Measurements from ENCODE around the gene TEFM.

TEFM gene

DNA sequence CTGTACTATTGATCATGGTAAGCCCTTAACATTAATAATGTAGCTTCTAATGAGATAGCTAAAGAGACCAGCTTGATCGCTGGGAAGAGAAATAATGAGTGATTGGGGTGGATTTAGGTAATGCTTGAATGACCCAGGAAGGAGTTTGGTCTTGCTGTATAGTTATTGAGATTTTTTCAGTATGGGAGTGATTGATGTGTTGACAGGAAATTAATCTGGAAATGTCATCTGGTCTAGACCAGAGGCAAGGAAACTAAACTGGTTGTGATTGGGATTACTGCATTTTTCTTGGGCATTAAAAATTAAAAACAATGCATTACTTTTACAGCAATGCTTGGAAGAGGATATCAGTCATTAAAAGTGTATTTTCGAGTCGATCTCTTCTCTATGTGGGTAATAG lies 11.8 kb downstream of the TEFM start:
- Histone ChIP-seq H3K4me1 (ENCODE audit: insufficient read depth, low read length, poor library complexity, severe bottlenecking) (no peaks in the 10 kb centered on the region), H3K9me2 (replicated peaks; ENCODE audit: low read depth, low read length) (no peaks in the 10 kb centered on the region), H3K79me2 (ENCODE audit: insufficient read depth, low read length) (no peaks in the 10 kb centered on the region), H3K4me3 (ENCODE audit: low read length, poor library complexity, severe bottlenecking) (no peak overlapping the region), H2AFZ (ENCODE audit: low read length) (no peak overlapping the region), H3F3A (ENCODE audit: low read depth) (0 out of 2 replicates have a peak, but pooled peaks cover 5% of the 10 kb centered on the region), H3K27me3 (ENCODE audit: insufficient read depth, low read length, poor library complexity, severe bottlenecking) (no peaks in the 10 kb centered on the region), H3K9ac (ENCODE audit: low read depth, low read length, poor library complexity, severe bottlenecking) (no peak overlapping the region), H3K9me3 (ENCODE audit: insufficient read depth, low read depth, low read length) (no peaks in the 10 kb centered on the region), H3K36me3 (ENCODE audit: insufficient read depth, low read length) (peaks cover 38% of the 10 kb centered on the region), H4K20me1 (ENCODE audit: insufficient read depth, low read length, poor library complexity, severe bottlenecking) (no peaks in the 10 kb centered on the region), H3K4me2 (ENCODE audit: low read depth, low read length, poor library complexity, severe bottlenecking) (no peak overlapping the region)
- TF ChIP-seq EZH2phosphoT487 (IDR thresholded peaks at IDR 0.05; ENCODE audit: borderline replicate concordance) = no peak
- TF ChIP-seq CTCF (conservative IDR thresholded peaks at IDR 0.05; ENCODE audit: low read length) = no peak

DNA sequence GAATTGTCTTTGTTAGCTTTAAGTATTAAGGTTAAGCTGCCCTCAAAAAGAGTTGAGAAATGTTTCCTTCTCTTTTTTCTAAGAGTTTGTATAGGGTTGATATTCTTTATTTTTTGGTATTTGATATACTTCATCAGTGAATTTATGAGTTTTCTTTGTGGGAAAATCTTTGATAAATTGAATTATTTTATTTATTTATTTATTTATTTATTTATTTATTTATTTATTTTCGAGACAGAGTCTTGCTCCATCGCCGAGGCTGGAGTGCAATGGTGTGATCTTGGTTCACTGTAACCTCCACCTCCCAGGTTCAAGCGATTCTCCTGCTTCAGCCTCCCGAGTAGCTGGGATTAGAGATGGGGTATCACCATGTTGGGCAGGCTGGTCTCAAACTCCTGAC lies 19.9 kb downstream of the TEFM start:
- H3K9me2 ChIP-seq (replicated peaks; ENCODE audit: low read depth, low read length) = no peaks in the 10 kb centered on the region
- H3K4me3 ChIP-seq (ENCODE audit: low read length, poor library complexity, severe bottlenecking) = no peak overlapping the region
- H2AFZ ChIP-seq (ENCODE audit: low read length) = no peak overlapping the region
- H3K9ac ChIP-seq (ENCODE audit: low read depth, low read length, poor library complexity, severe bottlenecking) = no peak overlapping the region
- 0 out of 2 replicates have a peak, but pooled peaks cover 4% of the 10 kb centered on the region for H3F3A ChIP-seq (ENCODE audit: low read depth)
- TF ChIP-seq CTCF (conservative IDR thresholded peaks at IDR 0.05; ENCODE audit: low read length) = no peak
- TF ChIP-seq EZH2phosphoT487 (IDR thresholded peaks at IDR 0.05; ENCODE audit: borderline replicate concordance) = no peak
- no peaks in the 10 kb centered on the region for H4K20me1 ChIP-seq (ENCODE audit: insufficient read depth, low read length, poor library complexity, severe bottlenecking)
- no peaks in the 10 kb centered on the region for H3K79me2 ChIP-seq (ENCODE audit: insufficient read depth, low read length)
- H3K9me3 ChIP-seq (ENCODE audit: insufficient read depth, low read depth, low read length) = no peaks in the 10 kb centered on the region
- no peaks in the 10 kb centered on the region for H3K27me3 ChIP-seq (ENCODE audit: insufficient read depth, low read length, poor library complexity, severe bottlenecking)
- peaks cover 31% of the 10 kb centered on the region; the same call in 1 of the 2 replicates for H3K36me3 ChIP-seq (ENCODE audit: insufficient read depth, low read length)
- H3K4me2 ChIP-seq (ENCODE audit: low read depth, low read length, poor library complexity, severe bottlenecking) = no peak overlapping the region
- H3K4me1 ChIP-seq (ENCODE audit: insufficient read depth, low read length, poor library complexity, severe bottlenecking) = no peaks in the 10 kb centered on the region

DNA sequence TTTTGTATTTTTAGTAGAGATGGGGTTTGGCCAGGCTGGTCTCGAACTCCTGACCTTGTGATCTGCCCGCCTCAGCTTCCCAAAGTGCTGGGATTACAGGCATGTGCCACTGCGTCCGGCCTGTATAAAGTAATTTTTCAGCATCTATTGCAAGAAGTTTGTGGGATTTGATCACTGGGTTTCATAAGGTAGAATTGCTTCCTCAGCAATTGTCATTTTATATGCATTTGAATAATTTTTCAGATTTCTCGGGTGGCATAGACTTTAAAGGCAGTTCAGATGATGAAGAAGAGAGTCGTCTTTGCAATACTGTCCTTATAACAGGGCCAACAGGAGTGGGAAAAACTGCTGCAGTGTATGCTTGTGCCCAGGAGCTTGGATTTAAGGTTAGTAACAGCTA lies 37.0 kb downstream of the TEFM start:
- Histone ChIP-seq H3K9me2 (replicated peaks; ENCODE audit: low read depth, low read length) (no peaks in the 10 kb centered on the region), H3K36me3 (ENCODE audit: insufficient read depth, low read length) (peaks cover 63% of the 10 kb centered on the region), H3F3A (ENCODE audit: low read depth) (no peaks in the 10 kb centered on the region), H3K4me2 (ENCODE audit: low read depth, low read length, poor library complexity, severe bottlenecking) (no peak overlapping the region), H3K4me3 (ENCODE audit: low read length, poor library complexity, severe bottlenecking) (no peak overlapping the region), H3K27me3 (ENCODE audit: insufficient read depth, low read length, poor library complexity, severe bottlenecking) (no peaks in the 10 kb centered on the region), H4K20me1 (ENCODE audit: insufficient read depth, low read length, poor library complexity, severe bottlenecking) (no peaks in the 10 kb centered on the region), H2AFZ (ENCODE audit: low read length) (no peak overlapping the region), H3K9me3 (ENCODE audit: insufficient read depth, low read depth, low read length) (no peaks in the 10 kb centered on the region), H3K79me2 (ENCODE audit: insufficient read depth, low read length) (no peaks in the 10 kb centered on the region), H3K9ac (ENCODE audit: low read depth, low read length, poor library complexity, severe bottlenecking) (no peak overlapping the region), H3K4me1 (ENCODE audit: insufficient read depth, low read length, poor library complexity, severe bottlenecking) (no peaks in the 10 kb centered on the region)
- no peak for TF ChIP-seq CTCF (conservative IDR thresholded peaks at IDR 0.05; ENCODE audit: low read length)
- TF ChIP-seq EZH2phosphoT487 (IDR thresholded peaks at IDR 0.05; ENCODE audit: borderline replicate concordance) = no peak

Data from Loucy (cell line).